HG03354 (cell line): Measurements from ENCODE around the gene CACNA1I.

ENCODE experiments used
- ATAC-seq: cut with Tn5 transposase; IDR thresholded peaks from one replicate; pipeline ENCODE4 v1.9.1; 2021; ENCODE audit warnings: mild to moderate bottlenecking; ENCODE audit not compliant: unreplicated experiment, poor library complexity, severe bottlenecking

CACNA1I gene

GRCh38 chr22:39617970-39618757, 47.6 kb downstream of the CACNA1I start:
- ATAC-seq = no peak

GRCh38 chr22:39618996-39619530, 48.5 kb downstream of the CACNA1I start:
- no peak for ATAC-seq

- ATAC-seq = no peak
Measured at GRCh38 chr22:39620924-39621690, 50.6 kb downstream of the CACNA1I start.

- no peak for ATAC-seq
Measured at GRCh38 chr22:39621826-39622225, 51.3 kb downstream of the CACNA1I start.

GRCh38 chr22:39622881-39623367, 52.4 kb downstream of the CACNA1I start:
- ATAC-seq = no peak

- ATAC-seq = no peak
Measured at GRCh38 chr22:39623603-39624500, 53.3 kb downstream of the CACNA1I start.

GRCh38 chr22:39624501-39624821, 53.9 kb downstream of the CACNA1I start:
- no peak for ATAC-seq

GRCh38 chr22:39625569-39626537, 55.3 kb downstream of the CACNA1I start:
- no peak for ATAC-seq

GRCh38 chr22:39627208-39627607, 56.7 kb downstream of the CACNA1I start:
- no peak for ATAC-seq

- ATAC-seq = no peak
Measured at GRCh38 chr22:39627865-39628562, 57.5 kb downstream of the CACNA1I start.

GRCh38 chr22:39628563-39629080, 58.1 kb downstream of the CACNA1I start:
- ATAC-seq = no peak

- no peak for ATAC-seq
Measured at GRCh38 chr22:39629851-39630250, 59.3 kb downstream of the CACNA1I start.

GRCh38 chr22:39630721-39631120, 60.2 kb downstream of the CACNA1I start:
- ATAC-seq = no peak

- no peak for ATAC-seq
Measured at GRCh38 chr22:39631381-39632286, 61.1 kb downstream of the CACNA1I start.

GRCh38 chr22:39634530-39635405, 64.2 kb downstream of the CACNA1I start:
- no peak for ATAC-seq

GRCh38 chr22:39635719-39636118, 65.2 kb downstream of the CACNA1I start:
- ATAC-seq = no peak
